Measurements from ENCODE around the gene CTSH. TPM values are rescaled to one million over a fixed set of nuclear protein-coding genes. Genes with fewer than 3 reads are reported as not detected.

Gene CTSH
- total and polyA plus RNA-seq, 2 of the 13 experiments (the other 11 are each of a cell fraction or from before 2014, with no cell fraction given), result 265 to 653 TPM

- CTCF ChIA-PET (ENCODE audit: low intra/inter-chr PET ratio, low total read pairs), result no interaction called here
- no peak overlapping the region for H2AFZ ChIP-seq (ENCODE audit: low read length)
- in situ Hi-C loops (cut with HindIII; ENCODE audit: extremely low pct_ligation_motif_present, low pct_unique_long_range_greater_than_20kb) (no loop called here), intact Hi-C loops (cut with micrococcal nuclease; ENCODE audit: unreplicated experiment) (no loop called here)
- H3K4me2 ChIP-seq (ENCODE audit: low read depth, low read length), result peak overlapping the region; percentile 87
- H3K4me1 ChIP-seq (ENCODE audit: insufficient read depth, low read length), result peaks cover 77% of the 10 kb centered on the region
- no peak for DNase-seq (ENCODE audit: low spot score)
- POLR2A ChIA-PET, result no interaction called here
- peaks cover 0 to 5% of the 10 kb centered on the region in 2 experiments; a peak in 1 of 5 replicates for H3K27me3 ChIP-seq (ENCODE audit: control insufficient read depth in 1 of 2, insufficient read depth in 2 of 2, low read length in 2 of 2)
- 66% methylated on average over 22 of the region's 22 CpGs for WGBS (ENCODE audit: low lambda C conversion rate)
- no peak for ATAC-seq
- FAIRE-seq, result no peak
- H3K27ac ChIP-seq (ENCODE audit: extremely low read length, insufficient read depth, low read length), result peak overlapping the region; percentile 27
- H3K79me2 ChIP-seq (ENCODE audit: insufficient read depth, low read length), result peaks cover 79% of the 10 kb centered on the region
- BruUV-seq (replicated peaks), result no TSS peak
- H4K20me1 ChIP-seq (ENCODE audit: insufficient read depth, low read length), result peaks cover 68% of the 10 kb centered on the region
- peak overlapping the region; percentile 100 for H3K9ac ChIP-seq (ENCODE audit: insufficient read depth, low read depth, low read length)
- H3K36me3 ChIP-seq (replicated peaks in 1 of 2; ENCODE audit: control insufficient read depth in 1 of 2, insufficient read depth in 2 of 2, low read length in 2 of 2), result no peaks in the 10 kb centered on the region; a peak in 2 of 5 replicates
- H3K4me3 ChIP-seq (replicated peaks in 1 of 3; ENCODE audit: insufficient read depth in 1 of 3, low read depth in 2 of 3, low read length in 3 of 3), result peak overlapping the region; percentile 97 to 100 (median 100)
- no peaks in the 10 kb centered on the region for H3K9me3 ChIP-seq (ENCODE audit: low read length)
- no peak for TF ChIP-seq ZNF33B (CRISPR knock-in tag; IDR thresholded peaks at IDR 0.05)
- no peak for TF ChIP-seq ZC3H4 (CRISPR knock-in tag; IDR thresholded peaks at IDR 0.05; ENCODE audit: borderline replicate concordance)
- TF ChIP-seq DNMT3B (CRISPR knock-in tag; conservative IDR thresholded peaks at IDR 0.05), result no peak
- no peak for TF ChIP-seq FOXA1 (IDR thresholded peaks at IDR 0.05)
- TF ChIP-seq FOXA1 (CRISPR knock-in tag; IDR thresholded peaks at IDR 0.05), result no peak
- no peak for TF ChIP-seq ZNF407 (CRISPR knock-in tag; IDR thresholded peaks at IDR 0.05; ENCODE audit: not compliant biosample characterization)
- TF ChIP-seq ZNF546 (CRISPR knock-in tag; conservative IDR thresholded peaks at IDR 0.05), result no peak
- TF ChIP-seq PRDM10 (CRISPR knock-in tag; IDR thresholded peaks at IDR 0.05; ENCODE audit: low read depth), result no peak
- no peak for TF ChIP-seq XRCC5 (optimal IDR thresholded peaks at IDR 0.05; ENCODE audit: low read length)
- no peak for TF ChIP-seq MTERF4 (CRISPR knock-in tag; IDR thresholded peaks at IDR 0.05)
- no peak for TF ChIP-seq ZNF788 (CRISPR knock-in tag; IDR thresholded peaks at IDR 0.05; ENCODE audit: borderline replicate concordance)
Measured at GRCh38 chr15:78875107-78875914, 69.5 kb downstream of the CTSH start.
